DMS 273 (cell line): ENCODE results near the gene CMTM4.
"Not testable (repeated sequence)": the region's sequence is repeated elsewhere in the genome, so short reads cannot be mapped to it uniquely, and the experiment has no call there.

Experiments used
- DNase-seq: peaks from one replicate; lab custom pipeline; 2025; ENCODE audit not compliant: unreplicated experiment; lab: John Stamatoyannopoulos, UW

Gene CMTM4

GRCh38 chr16:66617728-66618127, 78.8 kb downstream of the CMTM4 start:
- no peak for DNase-seq

DNA sequence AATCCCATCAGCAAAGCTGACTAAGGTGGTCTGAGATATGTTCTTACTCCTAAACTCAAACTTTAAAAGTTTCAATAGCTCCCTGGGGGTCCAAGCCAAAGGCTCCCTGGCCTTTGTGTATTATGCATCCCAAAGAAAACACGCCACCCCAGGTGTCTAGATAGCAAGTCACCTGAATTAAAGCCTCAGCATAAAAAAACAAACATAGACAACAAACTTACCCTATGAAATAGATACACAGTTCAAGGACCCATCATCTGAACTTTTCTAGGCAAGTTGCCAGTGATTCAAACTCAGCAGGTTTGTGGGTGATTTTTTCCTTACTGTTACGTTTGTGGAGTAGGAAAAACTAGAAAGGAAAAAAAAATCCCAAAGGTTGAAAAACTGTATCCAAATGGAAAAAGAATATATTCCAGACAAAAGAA, 79.5 kb downstream of the CMTM4 start:
- DNase-seq = no peak

DNA sequence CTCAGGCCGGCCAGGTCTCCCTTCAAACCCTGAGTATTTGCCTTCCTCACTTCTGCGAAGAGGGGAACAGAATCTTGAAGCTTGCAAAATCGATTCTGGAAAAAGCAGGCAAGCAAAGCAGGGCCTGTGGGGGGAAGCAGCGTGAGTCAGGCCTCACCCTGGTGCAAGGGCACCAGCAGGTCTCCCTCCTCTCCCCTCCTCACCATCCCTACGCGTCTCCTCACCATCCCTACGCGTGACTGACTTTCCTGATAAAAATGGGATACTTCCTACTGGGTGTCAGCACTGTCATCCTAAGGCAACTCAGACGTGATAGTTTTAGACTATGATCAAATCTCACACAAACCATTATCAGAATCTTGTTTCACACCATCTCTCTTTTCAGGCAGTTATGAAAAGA, 80.0 kb downstream of the CMTM4 start:
- DNase-seq = no peak

- no peak for DNase-seq
Measured at GRCh38 chr16:66616169-66616568, 80.4 kb downstream of the CMTM4 start.

DNA sequence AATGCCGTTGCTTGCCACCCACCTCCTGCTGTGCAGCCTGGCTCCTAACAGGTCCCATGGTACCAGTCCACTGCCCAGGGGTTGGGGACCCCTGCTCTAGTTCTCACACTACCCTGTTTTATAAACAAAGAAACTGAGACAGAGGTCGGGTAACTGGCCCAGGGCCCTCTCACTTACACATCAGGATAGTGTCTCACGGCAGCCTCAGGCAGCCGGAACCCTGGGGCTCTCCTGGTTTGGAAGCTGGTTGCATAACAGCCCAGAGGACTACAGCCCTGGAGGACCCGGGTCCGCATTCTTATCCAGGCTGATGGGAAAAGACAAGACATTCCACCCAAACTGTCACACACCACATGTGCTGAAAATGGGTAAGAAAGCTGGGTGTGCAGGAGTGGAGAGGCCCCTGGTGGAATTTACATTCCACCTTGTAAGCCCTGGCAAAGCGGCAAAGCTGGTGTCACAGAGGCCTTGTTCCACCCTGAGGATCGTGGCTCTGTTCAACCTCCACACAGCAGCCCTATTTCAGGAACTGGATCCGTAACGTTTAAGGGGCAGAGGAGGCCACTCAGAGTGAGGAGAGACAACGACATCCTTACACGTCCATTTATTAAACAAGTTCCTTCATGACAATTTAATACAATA, 82.3 kb downstream of the CMTM4 start:
- DNase-seq = no peak

DNA sequence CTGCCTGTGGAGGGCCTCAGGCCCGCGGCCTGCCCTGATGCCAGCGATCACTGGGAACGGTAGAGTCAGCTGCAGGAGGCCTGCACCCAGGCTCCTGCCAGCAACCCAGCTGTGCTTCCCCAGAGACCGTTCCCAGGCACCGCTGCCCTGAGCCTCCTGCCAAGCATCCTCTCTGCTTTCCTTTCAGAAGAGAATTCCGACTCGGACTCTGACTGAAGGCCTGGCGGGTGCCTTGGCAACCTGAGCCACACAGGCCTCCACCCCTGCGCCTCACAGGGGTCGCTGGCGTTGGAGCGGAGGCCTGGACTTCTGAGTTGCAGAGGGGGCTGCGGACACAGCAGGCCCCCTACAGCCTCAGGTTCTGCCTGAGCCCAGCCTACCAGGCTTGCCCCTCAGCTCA, 84.1 kb downstream of the CMTM4 start:
- no peak for DNase-seq

- DNase-seq = not testable (repeated sequence)
Measured at GRCh38 chr16:66611911-66612310, 84.6 kb downstream of the CMTM4 start.

DNA sequence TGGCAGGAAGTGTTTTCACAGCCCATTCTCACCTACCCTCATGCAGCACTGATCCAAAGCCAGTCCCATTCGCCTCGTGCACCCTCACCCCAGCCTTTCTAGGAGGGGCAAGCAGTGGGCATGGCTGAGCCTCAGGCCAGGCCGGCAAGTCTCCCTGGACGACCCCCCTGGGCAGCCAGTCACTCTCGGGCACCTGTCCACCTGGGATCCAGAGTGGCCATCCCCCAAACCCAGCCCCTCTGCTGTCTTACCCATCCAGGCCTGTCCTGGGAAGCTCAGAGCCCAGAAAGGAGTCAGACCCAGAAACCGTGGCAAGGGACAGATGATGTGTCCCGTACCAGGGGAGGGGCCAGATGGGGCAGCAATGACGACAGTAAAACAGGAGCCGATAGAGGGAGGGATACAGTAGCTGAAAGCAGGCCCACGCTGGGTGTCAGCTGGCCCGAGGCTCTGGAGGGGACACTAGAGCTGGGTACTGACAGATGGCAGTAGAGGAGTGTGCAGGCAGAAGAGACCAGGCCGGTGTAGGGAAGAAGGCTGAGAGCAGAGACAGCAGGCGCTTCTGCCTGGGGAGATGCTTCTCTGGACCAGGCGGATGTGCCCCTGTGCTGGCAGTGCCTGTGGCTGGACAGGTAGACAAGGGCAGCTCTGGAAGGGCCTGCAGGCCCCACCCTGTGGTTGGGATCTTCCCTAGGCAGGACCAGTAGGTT, 86.3 kb downstream of the CMTM4 start:
- DNase-seq = peak; percentile 91

DNA sequence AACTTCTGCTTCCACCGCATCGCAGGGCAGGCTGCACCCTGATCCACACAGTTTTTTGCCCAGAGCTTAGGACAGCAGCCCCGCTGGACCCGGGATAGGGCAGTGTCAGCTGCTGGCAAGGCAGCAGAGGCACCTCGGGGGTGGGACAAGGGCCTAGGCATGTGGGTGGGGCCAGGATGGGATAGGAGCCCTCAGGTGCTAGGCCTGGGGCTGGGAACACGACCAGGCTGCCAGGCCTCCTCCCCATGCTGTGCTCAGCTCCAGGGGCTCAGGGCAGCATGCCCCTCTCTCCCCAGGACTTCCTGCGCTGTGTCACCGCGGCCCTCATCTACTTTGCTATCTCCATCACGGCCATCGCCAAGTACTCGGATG, 87.4 kb downstream of the CMTM4 start:
- no peak for DNase-seq

- DNase-seq = peak; percentile 94
Measured at GRCh38 chr16:66608241-66609138, 88.1 kb downstream of the CMTM4 start.

DNA sequence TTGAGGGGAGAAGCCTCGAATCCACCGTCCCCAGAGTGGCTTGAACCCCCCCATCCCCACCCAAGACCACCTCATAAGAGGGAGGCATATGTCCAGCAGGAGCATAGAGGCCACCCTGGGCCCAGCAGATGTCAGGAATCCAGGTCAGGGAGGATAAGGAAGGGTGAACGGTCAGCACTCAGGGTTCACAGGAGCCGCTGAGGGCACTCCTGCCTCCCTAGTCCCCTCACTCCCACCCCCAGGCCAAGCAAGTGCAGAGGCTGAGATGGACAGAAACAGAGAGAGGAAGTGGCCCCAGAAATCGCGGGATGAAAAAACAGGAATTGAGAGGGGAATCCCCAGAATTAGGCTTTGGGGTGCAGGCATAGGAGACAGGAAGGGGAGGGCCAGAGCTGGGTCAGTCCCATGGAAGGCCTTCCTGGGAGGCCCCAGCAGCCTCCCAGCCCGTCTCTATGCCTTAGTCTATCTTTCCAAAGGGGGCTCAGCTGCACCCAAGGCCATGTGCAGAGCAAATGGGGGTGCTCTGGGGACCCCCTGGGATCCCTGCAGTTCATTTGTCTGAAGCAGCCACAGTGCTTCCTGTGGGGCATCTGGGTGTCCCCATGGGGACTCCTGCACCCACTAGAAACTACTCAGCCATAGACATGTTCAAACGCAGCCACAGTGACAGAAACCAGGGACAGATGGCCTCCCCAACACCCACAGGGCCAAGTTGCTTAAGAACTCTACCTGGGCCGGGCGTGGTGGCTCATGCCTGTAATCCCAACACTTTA, 90.4 kb downstream of the CMTM4 start:
- DNase-seq = peak; percentile 28

DNA sequence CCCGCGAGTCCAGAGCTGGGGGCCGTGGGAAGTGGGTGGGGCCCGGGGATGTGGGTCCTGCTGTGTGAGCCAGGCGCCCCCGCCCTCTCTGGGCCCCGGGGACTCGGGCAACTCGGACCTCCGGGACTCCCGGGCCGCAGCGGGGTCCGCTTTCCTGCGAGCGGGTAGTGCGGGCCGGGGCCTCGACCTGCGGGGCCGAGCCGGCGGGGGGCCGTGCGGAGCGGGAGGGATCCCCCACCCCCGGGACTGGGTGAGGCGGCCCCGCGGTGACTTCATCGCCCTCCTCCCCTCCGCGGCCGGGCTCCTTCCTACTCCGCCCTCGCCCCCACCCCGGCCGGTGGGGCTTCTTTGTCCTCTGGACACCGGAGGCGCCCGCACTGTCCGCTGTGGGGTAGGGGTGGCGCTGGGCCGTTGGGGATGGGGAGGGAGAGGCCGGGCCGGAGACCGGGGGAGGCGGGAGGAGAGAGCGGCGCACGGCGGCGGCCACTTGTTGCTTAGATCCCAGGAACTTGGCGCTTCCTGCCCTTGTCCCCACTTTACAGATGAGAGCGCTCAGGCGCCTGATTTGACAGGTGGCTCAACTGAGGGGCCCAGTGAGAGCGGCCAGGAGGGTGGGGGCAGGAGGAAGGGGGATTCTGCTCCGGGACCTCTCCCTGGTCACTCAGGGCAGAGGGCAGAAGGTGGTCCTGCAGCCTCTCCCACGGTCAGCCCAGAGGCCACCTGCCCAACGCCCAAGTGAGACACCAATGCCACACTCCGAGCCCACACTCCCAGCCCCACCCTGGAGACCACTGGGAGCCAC, 91.2 kb downstream of the CMTM4 start:
- peak; percentile 56 for DNase-seq

GRCh38 chr16:66604376-66605176, 92.0 kb downstream of the CMTM4 start, which contains the start of gene CMTM3:
Gene CMTM3 (plus strand): TSS chr16:66604704. CDS start chr16:66604806, 102 bp downstream.
- DNase-seq = peak; percentile 85

DNA sequence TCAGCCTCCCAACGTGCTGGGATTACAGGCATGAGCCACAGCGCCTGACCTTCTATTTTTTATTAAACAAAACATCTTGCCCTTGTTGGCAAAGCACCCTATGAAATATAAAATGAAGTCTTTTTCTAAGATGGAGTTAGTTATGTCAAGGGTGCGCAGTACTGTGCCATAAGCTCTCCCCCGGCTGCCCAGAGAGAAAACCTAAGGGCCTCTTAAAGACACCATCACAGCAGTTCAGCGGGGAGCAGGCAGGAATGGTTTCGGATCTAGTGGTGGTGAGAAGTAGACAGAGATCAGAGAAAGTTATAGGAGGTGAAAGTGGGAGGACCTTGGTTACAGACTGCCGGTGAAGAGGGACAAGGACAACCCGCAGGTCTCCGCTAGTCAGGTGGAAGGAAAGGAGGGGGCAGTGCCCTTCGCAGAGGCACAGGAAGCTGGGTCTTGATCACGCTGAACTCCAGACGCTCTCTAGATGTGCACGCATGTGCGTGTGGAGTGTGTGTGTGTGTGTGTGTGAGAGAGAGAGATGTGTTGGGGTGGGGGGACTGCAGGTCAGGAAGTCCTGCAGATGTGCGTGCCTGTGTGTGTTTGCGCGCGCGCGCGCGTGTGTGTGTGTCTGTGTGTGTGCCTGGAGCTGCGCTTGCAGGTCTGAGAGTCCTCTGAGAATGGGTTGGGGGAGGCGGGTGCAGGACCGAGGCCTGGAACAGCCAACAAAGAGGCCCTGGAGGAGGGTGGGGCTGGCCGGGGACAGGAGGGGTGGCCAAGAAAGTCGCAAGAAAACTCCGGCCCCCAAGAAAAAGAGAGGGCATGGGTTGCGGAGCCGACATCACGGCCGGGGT, 92.8 kb downstream of the CMTM4 start:
- DNase-seq = peak; percentile 76

DNA sequence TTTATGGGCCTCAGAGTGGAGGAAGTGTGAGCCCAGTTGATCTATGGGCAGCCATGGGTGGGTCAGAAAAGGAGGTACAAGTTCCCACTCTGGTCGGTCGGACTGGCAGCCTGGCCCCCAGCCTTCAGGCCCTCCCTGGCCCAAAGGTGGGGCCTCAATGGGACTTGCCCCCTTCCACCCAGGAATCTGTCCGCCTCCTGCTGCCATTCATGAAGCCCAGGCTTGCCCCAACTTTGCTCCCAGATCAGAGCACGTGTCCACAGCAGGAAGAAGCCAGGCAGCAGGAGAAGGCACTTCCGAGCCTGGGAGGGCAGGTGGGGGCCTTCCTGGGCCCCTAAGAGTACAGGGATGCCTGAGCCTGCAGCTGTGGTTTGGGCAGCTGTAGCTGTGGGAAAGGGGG, 95.1 kb downstream of the CMTM4 start:
- no peak for DNase-seq

DNA sequence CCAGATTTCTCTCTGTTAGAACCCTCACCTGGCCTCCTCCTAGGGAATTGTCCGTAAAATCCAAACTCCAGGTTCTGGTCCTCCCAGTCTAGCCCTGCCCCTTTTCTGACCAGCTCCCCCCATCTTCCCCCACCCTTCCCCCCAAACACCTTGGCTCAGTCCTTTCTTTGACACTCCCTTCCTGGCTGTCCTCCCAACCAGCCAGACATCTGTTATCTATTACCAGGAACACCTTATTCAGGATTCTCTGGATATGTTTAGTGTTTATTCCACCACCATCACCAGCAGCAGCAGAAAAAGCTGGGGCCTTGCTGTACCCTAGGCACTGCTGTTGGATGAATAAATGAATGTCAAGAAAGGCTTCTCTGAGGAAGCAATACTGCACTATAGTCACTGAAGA, 96.1 kb downstream of the CMTM4 start:
- DNase-seq = no peak

DNA sequence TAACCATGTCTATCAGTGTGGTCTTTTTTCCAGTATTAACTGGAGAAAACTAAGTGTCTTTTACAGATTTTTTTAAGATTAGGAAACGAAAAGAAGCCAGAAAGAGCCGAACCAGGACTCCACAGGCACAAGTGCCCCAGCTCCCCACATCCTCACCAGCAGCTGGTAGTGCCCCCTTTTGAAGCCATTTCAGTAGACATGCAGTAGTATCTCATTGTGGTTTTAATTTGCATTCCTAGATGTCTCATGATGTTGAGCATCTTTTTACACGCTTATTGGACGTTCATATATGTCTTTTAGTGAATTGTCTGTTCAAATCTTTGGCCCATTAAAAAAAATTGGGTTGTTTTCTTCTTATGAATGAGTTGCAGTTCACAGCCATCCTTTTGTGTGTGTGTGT, 96.8 kb downstream of the CMTM4 start:
- DNase-seq = no peak

GRCh38 chr16:66598111-66598510, 98.4 kb downstream of the CMTM4 start:
- DNase-seq = no peak
